Measurements from ENCODE around the gene SNX33.
"Not testable (repeated sequence)": the region's sequence is repeated elsewhere in the genome, so short reads cannot be mapped to it uniquely, and the experiment has no call there.

Gene SNX33

GRCh38 chr15:75673426-75674235 is 25.9 kb downstream of the SNX33 start:
- Histone ChIP-seq H3K4me1 (ENCODE audit: control insufficient read depth in 5 of 5, insufficient read depth in 5 of 5, low read length in 5 of 5) (peaks cover 8 to 75% (median 56%) of the 10 kb centered on the region in 5 donors), H3K27ac (ENCODE audit: low read depth, low read length) (peak overlapping the region; percentile 87), H3K9ac (ENCODE audit: low read length in 5 of 5) (peak overlapping the region in 2 of 5 donors; percentile 48 to 58), H3K4me3 (ENCODE audit: low read depth in 1 of 5, low read length in 5 of 5) (peak overlapping the region in 2 of 5 donors; percentile 11), H3K9me3 (ENCODE audit: control insufficient read depth in 5 of 5, low read length in 5 of 5) (no peaks in the 10 kb centered on the region), H3K36me3 (ENCODE audit: control insufficient read depth in 5 of 5, insufficient read depth in 5 of 5, low read length in 5 of 5) (peaks cover 0 to 17% (median 7%) of the 10 kb centered on the region in 5 donors), H3K27me3 (ENCODE audit: control insufficient read depth in 5 of 5, insufficient read depth in 4 of 5, low read length in 5 of 5) (no peaks in the 10 kb centered on the region)

DNA sequence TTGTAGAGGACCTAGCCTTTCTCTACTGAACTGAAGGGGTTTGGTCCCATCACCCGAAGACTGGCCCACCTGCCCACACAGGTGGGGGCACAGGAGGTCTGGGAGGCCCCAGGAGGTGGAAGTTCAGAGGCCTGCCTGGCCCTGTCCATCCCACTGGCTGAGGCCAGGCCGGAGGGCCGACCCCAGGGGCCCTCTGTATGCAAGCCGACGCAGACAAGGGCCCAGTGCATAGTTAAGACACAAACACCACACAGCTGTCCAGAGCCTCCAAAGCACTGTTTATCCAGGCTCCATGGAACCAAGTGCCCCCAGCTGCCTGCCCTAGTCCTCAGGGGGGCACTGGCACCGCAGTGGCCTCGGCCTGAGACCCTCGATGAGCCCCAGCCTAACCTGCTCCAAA is 26.7 kb downstream of the SNX33 start:
- Histone ChIP-seq H3K4me3 (ENCODE audit: low read depth in 1 of 5, low read length in 5 of 5) (no peak overlapping the region), H3K4me1 (ENCODE audit: control insufficient read depth in 5 of 5, insufficient read depth in 5 of 5, low read length in 5 of 5) (peaks cover 8 to 75% (median 56%) of the 10 kb centered on the region in 5 donors), H3K27me3 (ENCODE audit: control insufficient read depth in 5 of 5, insufficient read depth in 4 of 5, low read length in 5 of 5) (no peaks in the 10 kb centered on the region), H3K27ac (ENCODE audit: low read depth, low read length) (peak overlapping the region; percentile 76), H3K9ac (ENCODE audit: low read length in 5 of 5) (peak overlapping the region in 1 of 5 donors; percentile 5), H3K9me3 (ENCODE audit: control insufficient read depth in 5 of 5, low read length in 5 of 5) (no peaks in the 10 kb centered on the region), H3K36me3 (ENCODE audit: control insufficient read depth in 5 of 5, insufficient read depth in 5 of 5, low read length in 5 of 5) (peaks cover 0 to 23% (median 7%) of the 10 kb centered on the region in 5 donors)

- peak overlapping the region in 1 of 5 donors; percentile 6 for H3K9ac ChIP-seq (ENCODE audit: low read length in 5 of 5)
- peak overlapping the region; percentile 76 for H3K27ac ChIP-seq (ENCODE audit: low read depth, low read length)
- H3K4me1 ChIP-seq (ENCODE audit: control insufficient read depth in 5 of 5, insufficient read depth in 5 of 5, low read length in 5 of 5) = peaks cover 8 to 65% (median 48%) of the 10 kb centered on the region in 5 donors
Observed at GRCh38 chr15:75675579-75676404, 28.1 kb downstream of the SNX33 start.

GRCh38 chr15:75676688-75677464 is 29.2 kb downstream of the SNX33 start:
- Histone ChIP-seq H3K9ac (ENCODE audit: low read length in 5 of 5) (peak overlapping the region in 1 of 5 donors; percentile 8), H3K9me3 (ENCODE audit: control insufficient read depth in 5 of 5, low read length in 5 of 5) (no peaks in the 10 kb centered on the region), H3K27me3 (ENCODE audit: control insufficient read depth in 5 of 5, insufficient read depth in 4 of 5, low read length in 5 of 5) (no peaks in the 10 kb centered on the region), H3K4me3 (ENCODE audit: low read depth in 1 of 5, low read length in 5 of 5) (no peak overlapping the region), H3K4me1 (ENCODE audit: control insufficient read depth in 5 of 5, insufficient read depth in 5 of 5, low read length in 5 of 5) (peaks cover 10 to 54% (median 46%) of the 10 kb centered on the region in 5 donors), H3K36me3 (ENCODE audit: control insufficient read depth in 5 of 5, insufficient read depth in 5 of 5, low read length in 5 of 5) (peaks cover 0 to 38% (median 10%) of the 10 kb centered on the region in 5 donors), H3K27ac (ENCODE audit: low read depth, low read length) (no peak overlapping the region)

More at GRCh38 chr15:75675579-75676404, 28.1 kb downstream of the SNX33 start:
- Histone ChIP-seq H3K4me3 (ENCODE audit: low read depth in 1 of 5, low read length in 5 of 5) (no peak overlapping the region), H3K9me3 (ENCODE audit: control insufficient read depth in 5 of 5, low read length in 5 of 5) (no peaks in the 10 kb centered on the region), H3K27me3 (ENCODE audit: control insufficient read depth in 5 of 5, insufficient read depth in 4 of 5, low read length in 5 of 5) (no peaks in the 10 kb centered on the region), H3K36me3 (ENCODE audit: control insufficient read depth in 5 of 5, insufficient read depth in 5 of 5, low read length in 5 of 5) (peaks cover 0 to 28% (median 10%) of the 10 kb centered on the region in 5 donors)

DNA sequence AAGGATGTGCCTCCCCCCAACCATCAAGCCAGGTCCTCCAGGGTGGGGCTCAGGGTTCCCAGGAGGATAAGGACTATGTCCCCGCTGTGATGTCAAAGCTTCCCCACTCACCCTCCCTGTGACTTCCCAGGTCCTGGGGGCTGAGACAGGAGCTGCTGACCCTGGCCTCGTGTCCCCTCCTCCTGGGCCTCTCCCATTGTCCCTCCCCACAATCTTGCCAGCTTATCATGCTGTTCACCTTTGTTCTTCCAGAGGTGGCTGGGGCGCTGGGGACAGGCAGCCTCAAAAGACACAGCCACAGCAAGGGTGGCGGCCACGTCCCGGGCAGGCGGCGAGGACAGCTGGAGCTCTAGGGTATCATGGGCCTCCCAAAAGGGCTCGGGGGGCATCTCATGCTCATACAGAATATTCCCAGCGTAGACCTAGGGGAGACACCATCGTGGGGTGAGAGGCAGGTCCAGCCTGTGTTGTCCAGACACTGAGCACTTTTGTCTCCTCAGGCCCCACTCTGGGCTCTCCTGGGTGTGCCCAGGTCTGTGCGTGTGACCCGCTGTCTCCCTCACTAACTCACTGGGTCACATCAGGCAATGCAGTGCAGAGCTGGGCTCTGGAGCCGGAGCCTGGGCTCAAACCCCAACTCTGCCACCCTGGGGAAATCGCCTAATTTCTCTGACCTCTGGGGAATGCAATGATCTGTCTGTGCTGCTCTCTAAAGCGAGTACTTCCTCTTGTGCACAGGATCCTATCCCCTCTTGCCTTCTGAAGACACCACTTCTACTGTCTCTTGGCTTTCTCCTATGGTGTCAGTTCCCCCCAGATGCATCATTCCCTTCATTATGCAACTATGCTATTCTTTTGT is 30.0 kb downstream of the SNX33 start:
- Histone ChIP-seq H3K4me1 (ENCODE audit: control insufficient read depth in 5 of 5, insufficient read depth in 5 of 5, low read length in 5 of 5) (peaks cover 8 to 46% (median 39%) of the 10 kb centered on the region in 5 donors), H3K9ac (ENCODE audit: low read length in 5 of 5) (no peak overlapping the region), H3K9me3 (ENCODE audit: control insufficient read depth in 5 of 5, low read length in 5 of 5) (no peaks in the 10 kb centered on the region), H3K4me3 (ENCODE audit: low read depth in 1 of 5, low read length in 5 of 5) (no peak overlapping the region), H3K27me3 (ENCODE audit: control insufficient read depth in 5 of 5, insufficient read depth in 4 of 5, low read length in 5 of 5) (no peaks in the 10 kb centered on the region), H3K27ac (ENCODE audit: low read depth, low read length) (no peak overlapping the region), H3K36me3 (ENCODE audit: control insufficient read depth in 5 of 5, insufficient read depth in 5 of 5, low read length in 5 of 5) (peaks cover 0 to 46% (median 13%) of the 10 kb centered on the region in 5 donors)

GRCh38 chr15:75678324-75678690 is 30.6 kb downstream of the SNX33 start:
- Histone ChIP-seq H3K4me1 (ENCODE audit: control insufficient read depth in 5 of 5, insufficient read depth in 5 of 5, low read length in 5 of 5) (peaks cover 3 to 41% (median 34%) of the 10 kb centered on the region in 5 donors), H3K36me3 (ENCODE audit: control insufficient read depth in 5 of 5, insufficient read depth in 5 of 5, low read length in 5 of 5) (peaks cover 0 to 50% (median 13%) of the 10 kb centered on the region in 5 donors)
- H3K4me3 ChIP-seq (ENCODE audit: low read depth in 1 of 5, low read length in 5 of 5); H3K27ac ChIP-seq (ENCODE audit: low read depth, low read length); H3K9ac ChIP-seq (ENCODE audit: low read length in 5 of 5); H3K27me3 ChIP-seq (ENCODE audit: control insufficient read depth in 5 of 5, insufficient read depth in 4 of 5, low read length in 5 of 5); H3K9me3 ChIP-seq (ENCODE audit: control insufficient read depth in 5 of 5, low read length in 5 of 5): not testable (repeated sequence)

GRCh38 chr15:75680007-75680789 is 32.5 kb downstream of the SNX33 start:
- Histone ChIP-seq H3K27me3 (ENCODE audit: control insufficient read depth in 5 of 5, insufficient read depth in 4 of 5, low read length in 5 of 5) (no peaks in the 10 kb centered on the region), H3K4me1 (ENCODE audit: control insufficient read depth in 5 of 5, insufficient read depth in 5 of 5, low read length in 5 of 5) (peaks cover 2 to 27% (median 18%) of the 10 kb centered on the region in 5 donors), H3K4me3 (ENCODE audit: low read depth in 1 of 5, low read length in 5 of 5) (no peak overlapping the region), H3K27ac (ENCODE audit: low read depth, low read length) (peak overlapping the region; percentile 44), H3K36me3 (ENCODE audit: control insufficient read depth in 5 of 5, insufficient read depth in 5 of 5, low read length in 5 of 5) (peaks cover 0 to 62% (median 22%) of the 10 kb centered on the region in 5 donors), H3K9ac (ENCODE audit: low read length in 5 of 5) (peak overlapping the region in 3 of 5 donors; percentile 15 to 65 (median 25)), H3K9me3 (ENCODE audit: control insufficient read depth in 5 of 5, low read length in 5 of 5) (no peaks in the 10 kb centered on the region)

- no peak overlapping the region for H3K27ac ChIP-seq (ENCODE audit: low read depth, low read length)
- H3K27me3 ChIP-seq (ENCODE audit: control insufficient read depth in 5 of 5, insufficient read depth in 4 of 5, low read length in 5 of 5) = no peaks in the 10 kb centered on the region
- peaks cover 0 to 63% (median 27%) of the 10 kb centered on the region in 5 donors for H3K36me3 ChIP-seq (ENCODE audit: control insufficient read depth in 5 of 5, insufficient read depth in 5 of 5, low read length in 5 of 5)
- H3K9me3 ChIP-seq (ENCODE audit: control insufficient read depth in 5 of 5, low read length in 5 of 5) = no peaks in the 10 kb centered on the region
- no peak overlapping the region for H3K9ac ChIP-seq (ENCODE audit: low read length in 5 of 5)
- H3K4me1 ChIP-seq (ENCODE audit: control insufficient read depth in 5 of 5, insufficient read depth in 5 of 5, low read length in 5 of 5) = peaks cover 2 to 12% (median 4%) of the 10 kb centered on the region in 5 donors
- H3K4me3 ChIP-seq (ENCODE audit: low read depth in 1 of 5, low read length in 5 of 5) = no peak overlapping the region
Observed at GRCh38 chr15:75682181-75683135, 34.7 kb downstream of the SNX33 start.

All from subcutaneous abdominal adipose tissue (tissue), 5 donors.